Activated CD8-positive, alpha-beta memory T cell treated with anti-CD3 and anti-CD28 coated beads, Interleukin-2, amount 50 U/mL, for 4 hours (primary cell): ENCODE data around the gene NCF1.
"Not testable (repeated sequence)": the region's sequence is repeated elsewhere in the genome, so short reads cannot be mapped to it uniquely, and the experiment has no call there.

ENCODE experiments used
- DNase-seq: peaks from one replicate; pipeline ENCODE4 v3.0.0-alpha.2; 2020

The NCF1 gene

DNA sequence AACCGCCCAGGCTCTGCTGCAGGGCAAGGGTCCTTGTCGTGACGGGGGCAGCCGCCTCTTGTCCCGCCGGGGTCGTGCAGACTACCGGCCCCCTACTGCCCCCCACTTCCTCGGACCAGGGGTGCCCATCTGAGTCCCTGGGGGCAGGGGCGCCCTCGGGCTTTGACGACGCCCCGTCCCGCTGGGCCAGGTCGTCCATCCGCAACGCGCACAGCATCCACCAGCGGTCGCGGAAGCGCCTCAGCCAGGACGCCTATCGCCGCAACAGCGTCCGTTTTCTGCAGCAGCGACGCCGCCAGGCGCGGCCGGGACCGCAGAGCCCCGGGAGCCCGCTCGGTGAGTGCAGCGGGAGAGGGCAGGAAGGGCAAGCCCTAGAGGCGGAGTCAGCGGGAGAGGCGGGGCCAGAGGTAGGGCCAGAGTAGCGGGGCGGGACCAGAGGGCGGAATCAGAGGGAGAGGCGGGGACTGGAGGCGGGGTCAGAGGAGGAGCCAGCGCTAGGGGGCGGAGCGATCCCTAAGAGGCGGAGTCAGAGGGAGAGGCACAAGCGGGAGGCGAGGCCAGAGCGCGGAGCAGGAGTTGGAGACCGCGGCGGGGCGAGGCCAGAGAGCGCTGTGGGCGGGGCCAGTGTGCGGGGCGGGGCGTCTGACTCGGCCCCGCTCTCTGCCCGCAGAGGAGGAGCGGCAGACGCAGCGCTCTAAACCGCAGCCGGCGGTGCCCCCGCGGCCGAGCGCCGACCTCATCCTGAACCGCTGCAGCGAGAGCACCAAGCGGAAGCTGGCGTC, 14.7 kb downstream of the NCF1 start:
- DNase-seq = peak; percentile 95

DNA sequence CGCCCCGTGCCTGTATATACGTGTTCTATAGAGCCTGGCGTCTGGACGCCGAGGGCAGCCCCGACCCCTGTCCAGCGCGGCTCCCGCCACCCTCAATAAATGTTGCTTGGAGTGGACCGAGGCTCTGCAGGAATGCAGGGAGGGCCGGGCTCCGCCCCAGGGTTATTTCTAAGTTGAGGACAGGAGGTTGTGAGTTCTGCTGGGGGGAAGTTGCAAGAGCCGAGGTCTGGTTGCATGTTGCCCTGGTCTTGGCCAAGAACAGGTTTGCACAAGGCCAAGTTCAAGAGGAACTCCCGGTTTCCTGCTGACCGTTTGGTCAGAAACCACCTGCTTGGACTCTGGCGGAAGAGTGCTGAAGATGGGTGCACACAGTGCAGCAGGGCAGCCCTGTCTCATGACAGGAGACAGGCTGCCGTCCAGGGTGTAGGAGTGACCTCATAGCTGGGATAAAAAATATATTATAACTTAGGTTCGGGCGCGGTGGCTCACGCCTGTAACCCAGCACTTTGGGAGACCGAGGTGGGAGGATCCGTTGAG, 15.5 kb downstream of the NCF1 start:
- not testable (repeated sequence) for DNase-seq

DNA sequence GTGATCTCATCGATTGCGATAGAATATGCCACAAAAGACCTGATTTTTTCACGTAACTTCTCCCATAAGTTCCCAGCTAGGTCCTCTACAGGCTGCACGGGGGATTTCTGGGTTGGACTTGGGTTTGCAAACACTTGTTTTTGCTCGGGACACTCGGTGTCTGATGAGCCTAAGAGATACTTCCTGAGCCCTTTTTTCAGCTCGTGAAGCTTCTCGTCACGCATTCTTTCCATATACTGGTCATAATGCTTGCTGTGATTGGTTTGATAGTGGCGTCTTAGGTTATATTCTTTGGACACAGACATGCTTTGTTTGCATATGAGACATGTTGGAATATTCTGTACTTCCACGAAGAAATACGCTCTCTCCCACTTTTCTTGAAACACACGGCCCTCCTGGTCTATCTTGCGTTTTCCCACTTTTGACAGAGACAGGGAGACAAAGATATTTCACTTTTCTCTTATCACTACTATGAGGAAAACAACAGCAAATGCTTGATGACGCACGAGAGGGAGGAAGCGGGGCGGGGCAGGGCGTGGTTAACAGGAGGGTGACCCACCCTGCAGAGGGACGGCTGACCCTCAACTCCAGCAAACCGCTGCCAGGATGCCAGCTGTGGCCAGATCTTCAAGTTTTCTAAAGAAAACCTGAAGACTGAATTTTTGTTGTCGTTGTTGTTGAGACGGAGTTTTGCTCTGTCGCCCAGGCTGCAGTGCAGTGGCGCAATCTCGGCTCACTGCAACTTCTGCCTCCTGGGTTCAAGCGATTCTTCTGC, 24.2 kb downstream of the NCF1 start:
- not testable (repeated sequence) for DNase-seq

DNA sequence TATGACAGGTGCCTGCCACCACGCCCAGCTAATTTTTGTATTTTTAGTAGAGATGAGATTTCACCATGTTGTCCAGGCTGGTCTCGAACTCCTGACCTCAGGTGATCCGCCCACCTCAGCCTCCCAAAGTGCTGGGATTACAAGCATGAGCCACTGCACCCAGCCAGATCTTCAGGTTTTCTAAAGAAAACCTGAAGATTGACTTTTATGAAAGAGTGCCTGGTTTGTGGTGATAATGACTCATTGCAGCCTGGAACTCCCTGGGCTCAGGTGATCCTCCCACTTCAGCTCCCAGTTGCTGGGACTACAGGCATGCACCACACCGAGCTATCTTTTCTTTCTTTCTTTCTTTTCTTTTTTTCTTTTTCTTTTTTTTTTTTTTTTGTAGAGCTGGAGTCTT, 24.8 kb downstream of the NCF1 start:
- not testable (repeated sequence) for DNase-seq

DNA sequence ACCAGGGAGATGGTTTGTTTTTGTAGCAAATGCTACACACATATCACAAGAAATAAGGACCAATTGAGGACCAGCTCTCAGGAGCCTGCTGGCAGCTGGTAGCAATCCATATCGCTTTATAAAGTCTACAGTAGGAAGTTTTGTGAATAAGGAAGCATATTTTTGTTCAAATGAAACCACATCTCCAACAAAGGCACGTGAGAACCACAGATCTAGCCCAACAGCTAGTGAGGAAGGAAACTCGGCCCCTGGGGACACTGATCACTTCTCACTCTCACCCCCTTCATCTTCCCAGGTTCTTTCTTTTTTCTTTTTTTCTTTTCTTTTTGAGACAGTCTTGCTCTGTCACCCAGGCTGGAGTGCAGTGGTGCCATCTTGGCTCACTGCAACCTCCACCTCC, 42.1 kb downstream of the NCF1 start:
- DNase-seq = not testable (repeated sequence)

DNA sequence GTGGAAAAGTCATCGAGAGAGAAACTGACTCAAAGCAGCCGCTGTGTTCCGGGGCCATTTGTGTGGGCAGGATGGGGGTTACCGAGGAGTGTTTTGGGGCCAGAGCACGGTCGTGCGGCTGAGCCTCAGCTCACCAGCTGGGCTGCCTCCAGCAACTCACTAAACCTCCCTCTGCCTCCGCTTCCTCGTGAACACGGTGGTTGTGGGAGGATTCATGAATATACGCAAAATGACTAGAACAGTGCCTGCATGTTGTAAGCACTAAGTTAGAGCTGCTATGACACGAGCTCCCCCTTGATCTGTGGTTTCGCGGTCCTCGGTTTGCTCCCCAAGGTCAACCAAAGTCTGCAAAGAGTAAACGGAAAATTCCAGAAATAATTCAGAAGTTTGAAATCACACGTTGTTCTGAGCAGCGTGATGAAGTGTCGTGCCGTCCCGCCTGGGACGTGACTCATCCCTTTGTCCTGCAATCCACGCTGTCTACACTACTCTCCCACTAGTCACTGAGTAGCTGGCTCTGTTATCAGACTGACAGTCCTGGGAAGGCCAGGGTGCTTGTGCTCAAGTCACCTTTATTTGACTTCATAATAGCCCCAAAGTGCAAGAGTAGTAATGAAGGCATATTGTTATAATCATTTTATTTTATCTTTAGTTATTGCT, 46.5 kb downstream of the NCF1 start:
- DNase-seq = not testable (repeated sequence)

DNA sequence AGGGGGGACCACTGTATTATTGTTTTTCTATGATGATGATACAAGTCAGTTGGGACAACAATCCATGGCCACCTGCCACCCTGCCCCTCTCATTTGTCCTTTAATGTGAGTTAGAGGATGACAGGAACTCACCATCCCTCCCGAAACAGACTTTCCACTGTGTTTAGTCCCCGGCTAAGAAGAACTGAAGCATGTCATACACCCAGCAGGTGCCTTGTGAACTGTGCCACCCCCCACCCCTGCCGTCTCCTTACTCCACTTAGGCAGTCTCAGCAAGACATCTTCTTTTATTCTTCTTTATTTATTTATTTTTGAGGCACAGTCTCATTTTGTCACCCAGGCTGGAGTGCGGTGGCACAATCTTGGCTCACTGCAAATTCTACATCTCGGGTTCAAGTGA, 47.4 kb downstream of the NCF1 start:
- not testable (repeated sequence) for DNase-seq

DNA sequence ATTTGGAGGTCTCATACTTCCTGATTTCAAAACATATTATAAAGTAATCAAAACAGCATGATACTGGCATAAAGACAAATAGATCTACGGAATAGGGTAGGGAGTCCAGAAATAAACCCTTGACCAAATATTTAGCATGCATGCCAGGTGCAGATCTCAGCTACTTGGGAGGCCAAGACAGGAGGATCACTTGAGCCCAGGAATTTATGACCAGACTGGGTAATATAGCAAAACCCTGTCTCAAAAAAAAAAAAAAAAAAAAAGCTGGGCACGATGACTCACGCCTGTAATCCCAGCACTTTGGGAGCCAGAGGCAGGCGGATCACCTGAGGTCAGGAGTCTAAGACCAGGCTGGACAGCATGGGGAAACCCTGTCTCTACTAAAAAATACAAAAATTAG, 56.1 kb downstream of the NCF1 start:
- not testable (repeated sequence) for DNase-seq

DNA sequence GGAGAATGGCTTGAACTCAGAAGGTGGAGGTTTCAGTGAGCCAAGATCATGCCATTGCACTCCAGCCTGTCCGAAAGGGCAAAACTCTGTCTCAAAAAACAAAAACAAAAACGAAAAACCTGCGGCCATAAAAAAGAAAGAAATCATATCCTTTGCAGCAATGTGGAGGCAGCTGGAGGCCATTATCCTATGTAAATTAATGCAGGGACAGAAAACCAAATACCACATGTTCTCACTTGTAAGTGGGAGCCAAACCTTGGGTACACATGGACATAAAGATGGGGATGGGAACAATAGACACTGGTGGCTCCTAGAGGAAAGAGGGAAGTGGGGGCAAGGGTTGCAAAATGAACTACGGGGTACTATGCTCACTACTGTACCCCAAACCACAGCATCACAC, 56.6 kb downstream of the NCF1 start:
- not testable (repeated sequence) for DNase-seq
